Progenitor cell of endocrine pancreas (in vitro differentiated cells): ENCODE results near the gene CCL7. TPM values are rescaled to one million over a fixed set of nuclear protein-coding genes. Genes with fewer than 3 reads are reported as not detected.

ENCODE experiments used
- DNase-seq: peaks from one replicate; pipeline ENCODE4 v3.0.0; 2021; ENCODE audit warnings: low spot score; ENCODE audit not compliant: unreplicated experiment
- H3K27ac Mint-ChIP-seq: 2 replicates; pipeline ENCODE4 v1.8.0; 2021; ENCODE audit warnings: mild to moderate bottlenecking, moderate library complexity, mixed read lengths
- H3K27me3 Mint-ChIP-seq: 2 replicates; pipeline ENCODE4 v1.8.0; 2021; ENCODE audit warnings: mixed read lengths
- H3K36me3 Mint-ChIP-seq: 2 replicates; pipeline ENCODE4 v1.8.0; 2022; ENCODE audit warnings: mixed read lengths; ENCODE audit not compliant: insufficient read depth
- H3K4me1 Mint-ChIP-seq: 2 replicates; pipeline ENCODE4 v1.8.0; 2021; ENCODE audit warnings: low read depth, mixed read lengths
- H3K4me3 Mint-ChIP-seq: 2 replicates; pipeline ENCODE4 v1.8.0; 2021; ENCODE audit warnings: low read depth, mild to moderate bottlenecking, moderate library complexity, mixed read lengths
- H3K9me3 Mint-ChIP-seq: 2 replicates; pipeline ENCODE4 v1.8.0; 2021; ENCODE audit warnings: low read depth, mixed read lengths
- total RNA-seq: library from RNA; stranded (reverse); gene quantifications from 2 replicates; pipeline ENCODE4 v1.2.1, GENCODE V29; 2021
- TF ChIP-seq, protein P1 (sequence below): fragments of 200-600 bp; sonication (generic); IDR thresholded peaks from one replicate; pipeline ENCODE4 v1.5.0; 2021; ENCODE audit warnings: antibody characterized with exemption, mild to moderate bottlenecking; ENCODE audit not compliant: unreplicated experiment

CCL7 gene
- total RNA-seq, 1 donor from 2014 or later = not detected

DNA sequence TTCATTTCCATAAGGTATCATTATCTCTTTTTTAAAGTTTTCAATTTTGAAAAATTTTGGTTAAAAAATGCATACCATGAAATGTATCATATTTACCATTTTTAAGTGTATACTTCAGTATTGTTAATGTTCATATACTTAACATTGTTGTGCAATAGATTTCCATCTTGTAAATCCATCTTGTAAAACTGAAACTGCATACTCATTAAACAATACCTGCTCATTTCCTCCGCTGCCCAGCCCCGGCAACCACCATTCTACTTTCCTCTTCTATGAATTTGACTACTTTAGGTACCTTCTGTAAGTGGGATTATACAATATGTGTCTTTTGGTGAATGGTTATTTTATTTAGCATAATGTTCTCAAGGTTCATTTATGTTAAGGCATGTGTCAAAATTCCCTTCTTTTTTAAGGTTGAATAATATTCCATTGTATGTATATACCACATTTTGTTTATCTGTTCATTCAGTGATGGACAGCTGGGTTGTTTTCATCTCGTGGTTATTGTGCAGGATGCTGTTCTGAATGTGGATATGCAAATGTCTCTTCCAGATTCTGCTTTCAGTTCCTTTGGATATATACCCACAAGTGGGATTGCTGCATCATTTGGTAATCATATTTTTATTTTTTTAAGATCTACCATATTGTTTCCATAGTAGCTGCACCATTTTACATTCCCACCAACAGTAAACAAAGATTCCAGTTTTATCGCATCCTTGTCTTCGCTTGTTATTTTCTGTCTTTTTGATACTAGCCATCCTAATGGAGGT is 8.3 kb upstream of the CCL7 start:
- no peaks in the 10 kb centered on the region for H3K4me1 Mint-ChIP-seq
- no peak overlapping the region for H3K27ac Mint-ChIP-seq
- H3K27me3 Mint-ChIP-seq = peaks cover 7% of the 10 kb centered on the region
- DNase-seq = no peak
- no peaks in the 10 kb centered on the region for H3K9me3 Mint-ChIP-seq
- TF ChIP-seq, protein P1, sequence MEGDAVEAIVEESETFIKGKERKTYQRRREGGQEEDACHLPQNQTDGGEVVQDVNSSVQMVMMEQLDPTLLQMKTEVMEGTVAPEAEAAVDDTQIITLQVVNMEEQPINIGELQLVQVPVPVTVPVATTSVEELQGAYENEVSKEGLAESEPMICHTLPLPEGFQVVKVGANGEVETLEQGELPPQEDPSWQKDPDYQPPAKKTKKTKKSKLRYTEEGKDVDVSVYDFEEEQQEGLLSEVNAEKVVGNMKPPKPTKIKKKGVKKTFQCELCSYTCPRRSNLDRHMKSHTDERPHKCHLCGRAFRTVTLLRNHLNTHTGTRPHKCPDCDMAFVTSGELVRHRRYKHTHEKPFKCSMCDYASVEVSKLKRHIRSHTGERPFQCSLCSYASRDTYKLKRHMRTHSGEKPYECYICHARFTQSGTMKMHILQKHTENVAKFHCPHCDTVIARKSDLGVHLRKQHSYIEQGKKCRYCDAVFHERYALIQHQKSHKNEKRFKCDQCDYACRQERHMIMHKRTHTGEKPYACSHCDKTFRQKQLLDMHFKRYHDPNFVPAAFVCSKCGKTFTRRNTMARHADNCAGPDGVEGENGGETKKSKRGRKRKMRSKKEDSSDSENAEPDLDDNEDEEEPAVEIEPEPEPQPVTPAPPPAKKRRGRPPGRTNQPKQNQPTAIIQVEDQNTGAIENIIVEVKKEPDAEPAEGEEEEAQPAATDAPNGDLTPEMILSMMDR = no peak
- no peaks in the 10 kb centered on the region for H3K36me3 Mint-ChIP-seq
- H3K4me3 Mint-ChIP-seq = no peak overlapping the region

DNA sequence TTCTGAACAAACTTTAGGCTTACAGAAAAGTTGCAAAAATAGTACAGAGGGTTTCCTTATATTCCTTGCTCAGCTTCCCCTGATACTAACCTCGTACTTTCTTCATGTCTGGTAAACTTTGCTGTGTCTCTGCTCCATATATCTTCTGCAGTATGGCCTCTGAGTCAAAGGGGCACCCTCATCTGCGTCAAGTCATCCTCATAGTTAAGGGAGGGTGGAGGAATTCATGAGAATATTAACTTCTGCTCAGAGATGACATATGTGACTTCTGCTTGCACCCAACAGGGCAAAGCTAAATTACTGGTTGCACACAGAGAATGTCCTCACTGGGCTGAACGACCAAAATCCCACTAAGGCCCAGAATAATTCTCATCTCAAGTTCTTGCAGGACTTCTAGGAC is 4.3 kb upstream of the CCL7 start:
- Mint-ChIP-seq H3K36me3 (no peaks in the 10 kb centered on the region), H3K27ac (no peak overlapping the region), H3K27me3 (peaks cover 6% of the 10 kb centered on the region), H3K4me3 (no peak overlapping the region), H3K9me3 (no peaks in the 10 kb centered on the region), H3K4me1 (no peaks in the 10 kb centered on the region)
- no peak for DNase-seq
- TF ChIP-seq, protein P1 = no peak

DNA sequence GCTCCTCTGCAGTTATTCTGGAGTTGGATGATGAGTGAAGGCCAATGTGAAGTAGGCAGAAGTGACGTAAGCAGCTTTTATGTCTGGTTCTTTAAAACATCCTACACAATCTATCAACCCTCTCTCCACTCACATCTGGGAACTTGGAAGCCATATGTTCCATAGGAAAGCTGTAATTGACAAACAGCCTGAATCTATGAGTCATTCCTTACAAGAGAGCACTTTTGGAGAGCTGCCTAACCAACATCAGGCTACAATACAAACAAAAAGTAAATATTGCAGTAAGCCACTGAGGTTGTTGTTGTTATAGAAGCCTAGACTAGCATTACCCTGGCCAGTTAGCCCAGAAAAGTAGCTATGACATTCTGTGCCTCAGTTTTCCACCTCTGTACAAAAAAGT is 5.9 kb downstream of the CCL7 start:
- Mint-ChIP-seq H3K27me3 (peaks cover 23% of the 10 kb centered on the region), H3K4me3 (no peak overlapping the region)

DNA sequence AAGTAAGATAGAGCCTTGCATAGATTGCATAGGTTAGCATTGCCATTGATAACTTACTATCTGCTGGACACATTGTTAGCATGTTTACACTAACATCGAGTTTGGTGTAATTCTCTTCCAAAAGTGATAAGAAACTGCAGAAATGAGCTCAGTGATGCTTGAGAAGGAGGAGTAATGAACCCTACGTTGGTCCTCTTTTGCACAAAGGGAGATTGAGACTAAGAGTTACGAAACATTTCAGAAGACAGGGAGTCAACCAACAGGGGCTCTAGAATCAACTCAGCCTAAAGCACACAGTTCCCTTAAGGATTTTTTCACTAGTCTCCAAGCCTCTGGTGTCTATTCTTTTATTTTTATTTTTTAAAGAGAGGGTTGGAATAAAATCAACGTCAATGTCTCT is 6.8 kb downstream of the CCL7 start:
- no peaks in the 10 kb centered on the region for H3K36me3 Mint-ChIP-seq
- no peak overlapping the region for H3K4me3 Mint-ChIP-seq
- peaks cover 7% of the 10 kb centered on the region for H3K9me3 Mint-ChIP-seq
- no peak overlapping the region for H3K27ac Mint-ChIP-seq
- H3K27me3 Mint-ChIP-seq = peaks cover 16% of the 10 kb centered on the region
- no peak for DNase-seq
- H3K4me1 Mint-ChIP-seq = peaks cover 5% of the 10 kb centered on the region
- TF ChIP-seq, protein P1 = no peak

More for the DNA sequence above, 5.9 kb downstream of the CCL7 start:
- Mint-ChIP-seq H3K9me3 (no peaks in the 10 kb centered on the region), H3K36me3 (no peaks in the 10 kb centered on the region), H3K4me1 (peaks cover 5% of the 10 kb centered on the region), H3K27ac (no peak overlapping the region)
- DNase-seq = no peak
- TF ChIP-seq, protein P1 = no peak

DNA sequence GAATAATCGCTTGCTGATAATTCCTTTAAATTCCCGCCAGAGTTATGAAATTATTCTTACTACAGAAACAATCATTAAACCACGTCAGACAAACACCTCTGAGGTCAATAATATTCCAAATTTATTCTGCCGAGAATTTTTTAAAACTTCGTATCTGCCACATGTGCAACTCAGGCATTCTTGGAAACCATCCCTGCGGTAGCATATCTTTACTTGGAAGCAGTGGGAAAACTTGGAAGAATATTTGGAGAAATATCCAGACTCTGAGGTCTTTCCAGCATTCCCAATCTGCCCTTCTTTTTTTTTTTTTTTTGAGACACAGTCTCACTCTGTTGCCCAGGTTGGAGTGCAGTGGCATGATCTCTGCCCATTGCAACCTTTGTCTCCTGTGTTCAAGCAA is 13.6 kb downstream of the CCL7 start:
- no peak overlapping the region for H3K4me3 Mint-ChIP-seq
- H3K36me3 Mint-ChIP-seq = no peaks in the 10 kb centered on the region
- peaks cover 8% of the 10 kb centered on the region for H3K9me3 Mint-ChIP-seq
- peaks cover 5% of the 10 kb centered on the region for H3K4me1 Mint-ChIP-seq
- no peak overlapping the region for H3K27ac Mint-ChIP-seq
- TF ChIP-seq, protein P1 = no peak
- no peak for DNase-seq
- peaks cover 10% of the 10 kb centered on the region for H3K27me3 Mint-ChIP-seq
